ENCODE results near the gene STAT4. TPM values are rescaled to one million over a fixed set of nuclear protein-coding genes. Genes with fewer than 3 reads are reported as not detected.

The STAT4 gene
- total and polyA plus RNA-seq, 5 donors from 2014 or later, result 22.7 to 60.0 (median 28.8) TPM

DNA sequence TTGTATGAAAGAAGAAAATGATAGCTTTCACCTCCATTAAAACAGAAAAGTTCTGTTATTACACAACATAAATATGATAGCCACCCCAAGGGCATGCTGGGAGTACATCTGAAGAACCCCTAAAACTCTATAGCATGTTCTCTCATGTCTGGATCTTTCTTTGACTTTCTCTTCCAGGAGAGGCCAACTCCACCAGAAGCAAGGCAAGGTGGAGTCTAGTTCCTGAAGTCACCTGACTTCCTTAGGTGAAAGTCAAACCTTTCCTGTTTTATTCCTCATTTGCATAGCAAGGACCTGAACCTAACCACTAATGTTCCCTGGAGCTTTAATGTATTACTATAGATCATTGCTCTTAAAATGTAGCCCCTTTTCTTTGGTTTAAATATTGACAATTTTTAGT, 142.5 kb downstream of the STAT4 start:
- H3K9me3 ChIP-seq (ENCODE audit: control insufficient read depth in 2 of 2, low read length in 2 of 2), result peaks cover 0 to 7% of the 10 kb centered on the region in 2 experiments
- DNase-seq (no peak), ATAC-seq (ENCODE audit: low read depth in 2 of 2) (no peak)
- Mint-ChIP-seq H3K27ac (peak overlapping the region; percentile 23 to 86 (median 74)), H3K4me1 (peaks cover 44 to 77% (median 58%) of the 10 kb centered on the region in 4 donors), H3K9me3 (peaks cover 0 to 5% (median 1%) of the 10 kb centered on the region in 7 donors), H3K27me3 (no peaks in the 10 kb centered on the region), H3K4me3 (peak overlapping the region; percentile 14 to 70 (median 54)), H3K36me3 (peaks cover 65% of the 10 kb centered on the region)
- H3K36me3 ChIP-seq (ENCODE audit: control insufficient read depth, insufficient read depth, low read length), result peaks cover 79% of the 10 kb centered on the region
- peak overlapping the region; percentile 100 for H3K4me3 ChIP-seq (ENCODE audit: low read depth, low read length)
- H3K27me3 ChIP-seq (ENCODE audit: control insufficient read depth, insufficient read depth, low read length), result no peaks in the 10 kb centered on the region
- H3K27ac ChIP-seq (ENCODE audit: insufficient read depth, low read length, poor library complexity, severe bottlenecking), result no peak overlapping the region
- H3K4me1 ChIP-seq (ENCODE audit: control insufficient read depth, insufficient read depth, low read length, poor library complexity, severe bottlenecking), result peaks cover 68% of the 10 kb centered on the region

DNA sequence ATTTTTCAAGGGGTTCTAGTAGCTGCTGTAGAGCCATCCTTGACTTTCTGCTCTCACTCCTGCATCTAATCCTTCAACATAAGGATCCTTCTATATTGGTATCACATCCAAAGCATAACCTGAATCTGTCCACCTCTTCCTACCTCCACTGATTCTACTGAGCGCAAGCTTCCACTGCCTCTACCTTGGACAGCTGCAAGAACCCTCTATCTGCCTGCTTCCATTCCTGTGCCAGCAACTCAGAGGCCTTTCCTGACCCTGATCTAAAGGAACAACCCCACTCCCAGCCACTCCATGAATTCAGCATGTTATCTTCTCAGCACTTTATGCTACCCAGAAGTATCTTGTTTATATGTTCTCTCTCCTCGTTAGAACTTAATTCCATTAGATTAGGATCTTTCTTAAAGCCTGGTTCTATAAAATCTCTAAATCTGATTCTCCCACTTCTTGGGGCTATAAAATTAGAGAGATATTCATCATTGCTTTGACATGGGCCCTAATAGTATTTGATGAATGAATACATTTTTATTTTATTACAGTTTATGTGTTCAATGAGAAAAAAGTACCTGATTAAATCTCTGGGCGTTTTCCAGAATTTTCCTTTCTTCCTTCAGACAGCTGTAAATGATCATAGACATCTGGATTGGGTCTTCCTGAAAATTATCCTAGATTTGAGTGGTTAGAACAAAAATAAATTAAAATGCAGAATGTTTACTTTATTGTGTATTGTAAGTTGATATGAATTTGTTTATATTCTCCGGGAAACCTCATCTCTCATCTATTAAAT, 143.6 kb downstream of the STAT4 start:
- no peak overlapping the region for H3K4me3 ChIP-seq (ENCODE audit: low read depth, low read length)
- Mint-ChIP-seq H3K4me3 (peak overlapping the region in 3 of 4 donors; percentile 2 to 23 (median 10)), H3K36me3 (peaks cover 72% of the 10 kb centered on the region), H3K27me3 (no peaks in the 10 kb centered on the region), H3K27ac (peak overlapping the region; percentile 28 to 79 (median 57)), H3K9me3 (peaks cover 0 to 5% (median 1%) of the 10 kb centered on the region in 7 donors), H3K4me1 (peaks cover 47 to 87% (median 67%) of the 10 kb centered on the region in 4 donors)
- peaks cover 57% of the 10 kb centered on the region for H3K4me1 ChIP-seq (ENCODE audit: control insufficient read depth, insufficient read depth, low read length, poor library complexity, severe bottlenecking)
- DNase-seq (no peak), ATAC-seq (ENCODE audit: low read depth in 2 of 2) (no peak)
- no peak overlapping the region for H3K27ac ChIP-seq (ENCODE audit: insufficient read depth, low read length, poor library complexity, severe bottlenecking)
- H3K27me3 ChIP-seq (ENCODE audit: control insufficient read depth, insufficient read depth, low read length), result no peaks in the 10 kb centered on the region
- H3K36me3 ChIP-seq (ENCODE audit: control insufficient read depth, insufficient read depth, low read length), result peaks cover 90% of the 10 kb centered on the region
- peaks cover 0 to 7% of the 10 kb centered on the region in 2 experiments for H3K9me3 ChIP-seq (ENCODE audit: control insufficient read depth in 2 of 2, low read length in 2 of 2)

DNA sequence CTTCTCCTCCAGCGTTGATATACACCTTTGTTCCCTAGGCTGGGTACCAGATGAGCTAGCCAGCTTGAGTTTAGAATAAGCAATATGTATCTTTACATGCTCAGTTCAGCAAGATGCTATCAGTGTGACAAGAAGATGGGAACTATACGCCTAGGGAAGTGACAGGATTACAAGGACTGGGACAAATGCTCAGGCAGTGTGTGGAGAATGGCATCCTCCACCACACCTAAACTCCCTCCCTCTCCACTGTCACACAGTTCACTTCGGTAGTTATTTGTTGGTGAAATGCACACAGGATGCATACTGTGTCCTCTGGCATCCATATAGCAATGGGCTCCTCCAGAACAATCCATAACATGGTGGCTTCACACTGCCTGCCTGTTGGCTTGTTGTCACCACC, 144.5 kb downstream of the STAT4 start:
- Histone ChIP-seq H3K27ac (ENCODE audit: insufficient read depth, low read length, poor library complexity, severe bottlenecking) (no peak overlapping the region), H3K9me3 (ENCODE audit: control insufficient read depth in 2 of 2, low read length in 2 of 2) (peaks cover 0 to 7% of the 10 kb centered on the region in 2 experiments), H3K36me3 (ENCODE audit: control insufficient read depth, insufficient read depth, low read length) (peaks cover 96% of the 10 kb centered on the region), H3K4me1 (ENCODE audit: control insufficient read depth, insufficient read depth, low read length, poor library complexity, severe bottlenecking) (peaks cover 49% of the 10 kb centered on the region), H3K27me3 (ENCODE audit: control insufficient read depth, insufficient read depth, low read length) (no peaks in the 10 kb centered on the region), H3K4me3 (ENCODE audit: low read depth, low read length) (no peak overlapping the region)
- H3K27ac Mint-ChIP-seq, result peak overlapping the region; percentile 23 to 79 (median 57)
- no peak for ATAC-seq (ENCODE audit: low read depth in 2 of 2)
- H3K36me3 Mint-ChIP-seq, result peaks cover 75% of the 10 kb centered on the region
- DNase-seq, result no peak
- peaks cover 0 to 5% (median 1%) of the 10 kb centered on the region in 7 donors for H3K9me3 Mint-ChIP-seq
- H3K27me3 Mint-ChIP-seq, result no peaks in the 10 kb centered on the region
- peak overlapping the region in 1 of 4 donors; percentile 2 for H3K4me3 Mint-ChIP-seq
- H3K4me1 Mint-ChIP-seq, result peaks cover 50 to 85% (median 73%) of the 10 kb centered on the region in 4 donors

DNA sequence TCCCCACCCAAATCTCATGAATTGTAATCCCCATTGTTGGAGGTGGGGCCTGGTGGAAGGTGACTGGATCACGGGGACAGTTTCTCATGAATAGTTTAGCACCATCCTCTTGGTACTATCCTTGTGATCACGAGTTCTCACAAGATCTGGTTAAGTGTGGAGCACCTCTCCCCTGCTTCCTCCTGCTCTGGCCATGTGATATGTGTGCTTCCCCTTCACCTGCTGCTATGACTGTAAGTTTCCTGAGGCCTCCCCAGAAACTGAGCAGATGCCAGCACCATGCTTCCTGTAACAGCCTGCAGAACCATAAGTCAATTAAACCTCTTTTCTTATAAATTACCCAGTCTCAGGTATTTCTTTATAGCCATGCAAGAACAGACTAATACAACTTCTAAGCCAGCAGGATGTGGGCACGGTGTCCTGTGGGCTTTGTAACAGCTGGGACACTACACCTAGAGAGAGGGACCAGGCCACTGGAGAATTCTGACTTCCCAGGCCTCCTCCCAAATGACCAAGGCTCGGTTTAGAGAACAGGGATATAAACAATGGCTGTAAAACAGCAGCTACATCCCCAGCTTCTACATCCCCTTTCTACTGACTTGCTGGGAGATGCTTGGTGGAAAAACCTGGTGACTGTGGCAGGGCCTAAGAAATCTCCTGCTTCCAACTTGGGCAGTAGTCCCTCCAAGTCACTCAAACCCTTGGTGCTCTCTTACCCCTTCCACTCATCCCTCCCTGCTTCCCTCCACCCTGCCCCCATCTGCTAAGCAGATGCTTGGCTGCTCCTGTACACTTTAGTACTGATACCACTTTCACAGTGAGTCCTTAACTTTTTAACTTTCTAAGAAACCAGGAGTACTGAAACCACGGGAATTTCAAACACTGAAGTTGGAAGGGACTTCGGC, 147.1 kb downstream of the STAT4 start:
- H3K27me3 Mint-ChIP-seq, result no peaks in the 10 kb centered on the region
- H3K27ac ChIP-seq (ENCODE audit: insufficient read depth, low read length, poor library complexity, severe bottlenecking), result no peak overlapping the region
- peaks cover 86% of the 10 kb centered on the region for H3K36me3 Mint-ChIP-seq
- no peaks in the 10 kb centered on the region for H3K27me3 ChIP-seq (ENCODE audit: control insufficient read depth, insufficient read depth, low read length)
- peaks cover 37 to 80% (median 73%) of the 10 kb centered on the region in 4 donors for H3K4me1 Mint-ChIP-seq
- DNase-seq (no peak), ATAC-seq (ENCODE audit: low read depth in 2 of 2) (no peak)
- H3K4me1 ChIP-seq (ENCODE audit: control insufficient read depth, insufficient read depth, low read length, poor library complexity, severe bottlenecking), result peaks cover 23% of the 10 kb centered on the region
- H3K4me3 ChIP-seq (ENCODE audit: low read depth, low read length), result no peak overlapping the region
- H3K27ac Mint-ChIP-seq, result peak overlapping the region; percentile 7 to 88 (median 70)
- peaks cover 0 to 7% of the 10 kb centered on the region in 2 experiments for H3K9me3 ChIP-seq (ENCODE audit: control insufficient read depth in 2 of 2, low read length in 2 of 2)
- H3K36me3 ChIP-seq (ENCODE audit: control insufficient read depth, insufficient read depth, low read length), result peaks cover 100% of the 10 kb centered on the region
- peaks cover 0 to 5% (median 1%) of the 10 kb centered on the region in 7 donors for H3K9me3 Mint-ChIP-seq
- peak overlapping the region in 1 of 4 donors; percentile 11 for H3K4me3 Mint-ChIP-seq

DNA sequence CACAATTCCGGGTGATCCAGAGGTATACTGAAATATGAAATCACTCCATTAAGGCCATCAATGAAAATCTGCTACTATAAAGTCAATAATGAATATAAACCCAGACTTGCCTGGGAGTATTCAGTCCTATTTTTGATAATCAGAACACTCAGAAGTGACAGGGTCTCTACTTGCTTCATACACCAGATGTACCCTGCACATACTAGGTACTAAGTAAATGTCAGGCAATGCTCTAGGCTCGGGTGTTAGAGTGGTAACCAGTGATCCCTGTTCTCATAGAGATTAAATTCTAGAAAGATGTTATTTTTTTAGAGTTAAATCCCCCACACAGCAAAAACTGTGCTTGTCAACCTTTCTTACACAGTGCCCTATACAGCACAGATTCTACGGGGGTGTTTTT, 149.2 kb downstream of the STAT4 start:
- H3K4me3 Mint-ChIP-seq, result no peak overlapping the region
- no peak for ATAC-seq (ENCODE audit: low read depth in 2 of 2)
- no peak overlapping the region for H3K4me3 ChIP-seq (ENCODE audit: low read depth, low read length)
- no peak for DNase-seq
- H3K36me3 ChIP-seq (ENCODE audit: control insufficient read depth, insufficient read depth, low read length), result peaks cover 98% of the 10 kb centered on the region
- H3K9me3 ChIP-seq (ENCODE audit: control insufficient read depth in 2 of 2, low read length in 2 of 2), result peaks cover 0 to 7% of the 10 kb centered on the region in 2 experiments
- H3K27me3 ChIP-seq (ENCODE audit: control insufficient read depth, insufficient read depth, low read length), result no peaks in the 10 kb centered on the region
- peaks cover 0 to 5% (median 0%) of the 10 kb centered on the region in 7 donors for H3K9me3 Mint-ChIP-seq
- H3K27me3 Mint-ChIP-seq, result no peaks in the 10 kb centered on the region
- no peak overlapping the region for H3K27ac ChIP-seq (ENCODE audit: insufficient read depth, low read length, poor library complexity, severe bottlenecking)
- H3K4me1 ChIP-seq (ENCODE audit: control insufficient read depth, insufficient read depth, low read length, poor library complexity, severe bottlenecking), result peaks cover 4% of the 10 kb centered on the region
- peak overlapping the region in 1 of 3 donors; percentile 62 for H3K27ac Mint-ChIP-seq
- peaks cover 21 to 68% (median 62%) of the 10 kb centered on the region in 4 donors for H3K4me1 Mint-ChIP-seq
- H3K36me3 Mint-ChIP-seq, result peaks cover 76% of the 10 kb centered on the region

DNA sequence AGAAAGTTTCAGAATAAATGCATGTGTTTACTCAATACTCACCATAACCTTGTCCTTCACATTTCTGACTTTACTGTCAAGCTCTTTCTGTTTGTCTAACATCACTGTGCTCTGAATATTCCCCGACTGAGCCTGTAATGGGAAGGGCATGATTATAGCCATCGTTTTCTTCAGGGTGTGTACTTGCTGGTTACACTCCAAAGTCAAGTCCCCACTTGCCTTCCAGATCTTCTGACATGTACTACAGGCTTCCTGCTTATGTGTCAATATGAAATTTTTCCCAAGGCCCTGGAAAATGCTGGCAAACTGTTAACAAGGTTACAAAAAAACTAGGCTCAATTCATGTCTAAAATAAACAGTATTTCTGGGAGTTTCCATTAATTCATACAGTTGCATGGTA, 149.8 kb downstream of the STAT4 start:
- H3K27ac Mint-ChIP-seq, result peak overlapping the region in 2 of 3 donors; percentile 32 to 62
- peaks cover 0 to 4% (median 0%) of the 10 kb centered on the region in 7 donors for H3K9me3 Mint-ChIP-seq

DNA sequence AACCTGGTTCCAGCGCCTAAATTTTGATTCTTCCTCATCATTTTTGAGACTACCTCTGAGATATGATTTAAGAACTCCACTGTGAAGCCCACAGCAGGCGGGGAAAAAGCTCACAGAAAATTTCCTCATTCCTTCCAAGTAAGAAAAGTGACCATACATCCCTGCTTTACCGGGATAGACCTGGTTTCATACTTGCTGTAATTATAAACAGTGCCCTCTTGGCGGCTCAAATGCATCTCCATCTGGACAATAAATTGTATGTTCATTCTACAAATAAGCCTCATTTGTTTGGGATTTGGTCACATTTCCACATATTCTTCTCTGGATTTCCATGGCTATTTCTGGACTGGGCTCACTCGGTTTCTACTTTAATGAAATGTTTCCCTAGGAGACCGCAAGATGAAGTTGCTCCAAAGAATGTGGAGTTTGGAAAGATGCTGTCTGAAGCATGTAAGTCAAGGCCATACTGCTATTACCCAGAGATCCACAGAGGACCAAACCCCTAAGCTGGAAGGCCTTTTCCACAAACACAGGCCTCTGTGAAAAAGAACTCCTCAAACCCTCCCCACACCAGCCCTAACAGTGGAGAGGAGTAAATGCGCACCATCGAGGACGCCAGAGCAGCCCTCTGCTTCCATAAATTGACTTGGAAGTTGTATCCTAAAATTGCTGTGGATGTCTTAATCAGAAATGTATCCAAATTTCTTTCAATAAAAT, 150.7 kb downstream of the STAT4 start:
- H3K27me3 Mint-ChIP-seq, result no peaks in the 10 kb centered on the region
- ATAC-seq (ENCODE audit: low read depth in 2 of 2), result no peak
- H3K27ac ChIP-seq (ENCODE audit: insufficient read depth, low read length, poor library complexity, severe bottlenecking), result no peak overlapping the region
- H3K36me3 Mint-ChIP-seq, result peaks cover 80% of the 10 kb centered on the region
- peaks cover 17 to 72% (median 63%) of the 10 kb centered on the region in 4 donors for H3K4me1 Mint-ChIP-seq
- H3K36me3 ChIP-seq (ENCODE audit: control insufficient read depth, insufficient read depth, low read length), result peaks cover 98% of the 10 kb centered on the region
- H3K27ac Mint-ChIP-seq, result peak overlapping the region; percentile 54 to 77 (median 75)
- no peaks in the 10 kb centered on the region for H3K27me3 ChIP-seq (ENCODE audit: control insufficient read depth, insufficient read depth, low read length)
- H3K4me1 ChIP-seq (ENCODE audit: control insufficient read depth, insufficient read depth, low read length, poor library complexity, severe bottlenecking), result no peaks in the 10 kb centered on the region
- no peak overlapping the region for H3K4me3 Mint-ChIP-seq
- peaks cover 0 to 7% of the 10 kb centered on the region in 2 experiments for H3K9me3 ChIP-seq (ENCODE audit: control insufficient read depth in 2 of 2, low read length in 2 of 2)
- no peak for DNase-seq
- H3K4me3 ChIP-seq (ENCODE audit: low read depth, low read length), result no peak overlapping the region
- peaks cover 0 to 3% (median 0%) of the 10 kb centered on the region in 7 donors for H3K9me3 Mint-ChIP-seq

More for the DNA sequence above, 149.8 kb downstream of the STAT4 start:
- Histone ChIP-seq H3K4me3 (ENCODE audit: low read depth, low read length) (no peak overlapping the region), H3K27ac (ENCODE audit: insufficient read depth, low read length, poor library complexity, severe bottlenecking) (no peak overlapping the region), H3K9me3 (ENCODE audit: control insufficient read depth in 2 of 2, low read length in 2 of 2) (peaks cover 0 to 7% of the 10 kb centered on the region in 2 experiments), H3K36me3 (ENCODE audit: control insufficient read depth, insufficient read depth, low read length) (peaks cover 98% of the 10 kb centered on the region), H3K27me3 (ENCODE audit: control insufficient read depth, insufficient read depth, low read length) (no peaks in the 10 kb centered on the region), H3K4me1 (ENCODE audit: control insufficient read depth, insufficient read depth, low read length, poor library complexity, severe bottlenecking) (no peaks in the 10 kb centered on the region)
- Mint-ChIP-seq H3K4me3 (no peak overlapping the region), H3K36me3 (peaks cover 76% of the 10 kb centered on the region), H3K27me3 (no peaks in the 10 kb centered on the region), H3K4me1 (peaks cover 21 to 68% (median 63%) of the 10 kb centered on the region in 4 donors)
- ATAC-seq (ENCODE audit: low read depth in 2 of 2) (no peak), DNase-seq (no peak)

All from CD4-positive, CD25-positive, alpha-beta regulatory T cell (primary cell).